Psoas muscle (tissue), 8 donors: Measurements from ENCODE around the gene B4GAT1. TPM values are rescaled to one million over a fixed set of nuclear protein-coding genes. Genes with fewer than 3 reads are reported as not detected.

Experiments used
- ATAC-seq, 4 donors: fragments of 200-7000 bp; cut with Tn5 transposase; one replicate each; pipeline ENCODE4 v1.9.1; 2020; ENCODE audit warnings: moderate library complexity in 3 of 4, mild to moderate bottlenecking in 2 of 4
- DNase-seq, 2 donors: peaks; one replicate each; pipeline ENCODE4 v3.0.0-alpha.2; 2020
- H3K27ac ChIP-seq: fragments of 200-600 bp; one replicate; pipeline ENCODE4 v1.8.0; 2022
- H3K27me3 ChIP-seq, 3 donors: fragments of 200-600 bp in 1 of 3; one replicate each; pipeline versions ENCODE4 v1.6.1 to v1.8.0; 2013 to 2022; ENCODE audit warnings: low read length in 2 of 3, mild to moderate bottlenecking in 2 of 3, moderate library complexity in 1 of 3; ENCODE audit not compliant: insufficient read depth in 3 of 3
- H3K36me3 ChIP-seq, 2 donors: fragments of 200-600 bp in 1 of 2; one replicate each; pipeline versions ENCODE4 v1.6.1 to v1.8.0; 2013 to 2022; ENCODE audit warnings: low read depth in 1 of 2, mild to moderate bottlenecking in 1 of 2, moderate library complexity in 1 of 2; ENCODE audit not compliant: insufficient read depth in 1 of 2
- H3K4me1 ChIP-seq: fragments of 200-600 bp; one replicate; pipeline ENCODE4 v1.8.0; 2022
- H3K4me3 ChIP-seq: fragments of 200-600 bp; one replicate; pipeline ENCODE4 v1.8.0; 2022; ENCODE audit warnings: mild to moderate bottlenecking
- H3K9me3 ChIP-seq: fragments of 200-600 bp; one replicate; pipeline ENCODE4 v1.8.0; 2022
- WGBS, 3 donors: extraction: QIAGEN DNeasy Blood & Tissue Kit; methylation state at CpG; one replicate each; pipeline versions ENCODE4 v1.1.6 to v1.1.7; 2013; 5-methylcytosine and 5-hydroxymethylcytosine counted together
- intact Hi-C, 2 donors: fragments of 100-400 bp; cut with DNase I; formaldehyde crosslinking; loops; one replicate each; pipeline versions ENCODE4 v1.11.0 to v1.14.2; 2022
- long read RNA-seq, 2 donors: library from polyadenylated mRNA; unstranded; transcript quantifications; one replicate each; pipeline ENCODE4 v2.0.0, GENCODE V29; 2021
- polyA plus RNA-seq, 3 donors: library from polyadenylated mRNA; stranded (reverse); fragments of 200-250 nt; gene quantifications; one replicate each; pipeline ENCODE4 v1.2.3, GENCODE V29; 2013
- total RNA-seq, 4 donors: library from RNA; stranded (reverse); fragmentation: NEBNext Ultra II Directional in 2 of 4; extraction: Animal tissue kit (Norgen Biotek cat#: 25700) in 2 of 4; gene quantifications; one replicate each; pipeline versions ENCODE4 v1.2.1 to v1.2.4, GENCODE V29; 2021 to 2023
- TF ChIP-seq, protein P1 (sequence below): fragments of 200-600 bp; IDR thresholded peaks from one replicate; pipeline ENCODE4 v1.8.0; 2022; ENCODE audit warnings: antibody characterized with exemption
- donor health status: healthy with polysubstance abuse.
- donor health status: DM: no; HTN: no; CAD: no; lungs with moderate emphysema.
- donor health status: Bipolar disorder and iron deficiency.
- donor health status: healthy.
- donor health status: DM: yes; HTN: yes; CAD: no.
- donor health status: DM: no; HTN: no; CAD: no.
- donor health status: DM: no; HTN: no; CAD: no.
- donor health status: DM: yes; HTN: yes; CAD: no.

Gene B4GAT1
- total RNA-seq: 10 to 100 TPM; 17.0 to 21.0 (median 18.4) TPM
- polyA plus RNA-seq: 10 to 100 TPM; 12.6 to 50.3 (median 24.5) TPM
- long read RNA-seq, donor 1, transcript B4GAT1-201 (2 exons, 2,072 nt): major isoform, 15 of 15 reads
- long read RNA-seq, donor 1, partial matches to known transcripts: 0 of 15 reads
- long read RNA-seq, donor 1, other reads (novel, unspliced or antisense): 0 of 15 reads
- long read RNA-seq, donor 2, transcript B4GAT1-201 (2 exons, 2,072 nt): major isoform, 29 of 29 reads
- long read RNA-seq, donor 2, partial matches to known transcripts: 0 of 29 reads
- long read RNA-seq, donor 2, other reads (novel, unspliced or antisense): 0 of 29 reads

DNA sequence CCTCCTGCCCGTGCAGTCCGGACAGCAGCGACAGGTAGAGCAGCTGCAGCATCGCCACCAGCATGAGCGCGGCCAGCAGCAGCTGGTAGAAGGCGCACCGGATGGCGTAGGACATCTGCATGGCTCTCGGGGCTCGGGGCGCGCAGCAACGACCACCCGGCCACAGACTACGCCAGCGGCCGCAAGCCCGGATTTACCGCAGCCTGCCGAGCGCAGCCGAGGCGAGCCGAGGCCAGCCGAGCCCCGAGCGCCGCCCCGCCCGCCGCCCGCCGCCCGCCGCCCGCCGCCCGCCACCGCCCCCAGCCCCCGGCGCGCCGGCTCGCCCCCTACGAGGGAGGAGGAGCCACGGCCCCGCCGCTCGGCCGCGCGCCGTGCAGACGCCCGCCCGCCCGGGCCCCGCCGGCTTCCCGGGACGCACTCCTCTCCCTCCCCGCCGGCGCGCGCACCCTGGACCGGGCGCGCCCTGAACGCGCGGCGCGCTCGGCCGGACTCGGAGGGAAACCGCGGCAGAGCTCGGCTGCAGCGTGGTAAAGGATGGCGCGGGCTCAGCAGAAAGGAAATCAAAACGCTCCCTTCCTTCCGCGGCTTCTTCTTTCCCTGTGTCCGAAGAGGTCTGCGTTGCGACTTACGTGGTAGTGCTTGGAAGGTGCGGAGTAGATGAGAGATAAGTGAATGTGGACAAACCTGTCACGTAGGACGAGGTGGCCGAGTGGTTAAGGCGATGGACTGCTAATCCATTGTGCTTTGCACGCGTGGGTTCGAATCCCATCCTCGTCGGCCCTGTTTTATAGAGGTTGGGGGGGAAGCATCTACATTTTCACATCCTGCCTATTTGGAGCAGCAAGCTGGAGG is at the start of gene B4GAT1:
Gene B4GAT1, minus strand, starts transcription at position 205 of the 852 bp plus-strand sequence. Its CDS starts 84 bp downstream, at position 121.
- Histone ChIP-seq H3K9me3 (no peaks in the 10 kb centered on the region), H3K27me3 (no peaks in the 10 kb centered on the region), H3K4me3 (peak within 1 kb of the TSS; percentile 94), H3K27ac (peak within 1 kb of the TSS; percentile 88), H3K36me3 (peaks cover 0 to 3% of the 10 kb centered on the region in 2 donors), H3K4me1 (peaks cover 27% of the 10 kb centered on the region)
- intact Hi-C loops: loop anchor here in 1 of 2 donors (5.0 kb wide), 1 partner anchor 40 kb away; no protein-coding TSS in a partner anchor
- TF ChIP-seq, protein P1, sequence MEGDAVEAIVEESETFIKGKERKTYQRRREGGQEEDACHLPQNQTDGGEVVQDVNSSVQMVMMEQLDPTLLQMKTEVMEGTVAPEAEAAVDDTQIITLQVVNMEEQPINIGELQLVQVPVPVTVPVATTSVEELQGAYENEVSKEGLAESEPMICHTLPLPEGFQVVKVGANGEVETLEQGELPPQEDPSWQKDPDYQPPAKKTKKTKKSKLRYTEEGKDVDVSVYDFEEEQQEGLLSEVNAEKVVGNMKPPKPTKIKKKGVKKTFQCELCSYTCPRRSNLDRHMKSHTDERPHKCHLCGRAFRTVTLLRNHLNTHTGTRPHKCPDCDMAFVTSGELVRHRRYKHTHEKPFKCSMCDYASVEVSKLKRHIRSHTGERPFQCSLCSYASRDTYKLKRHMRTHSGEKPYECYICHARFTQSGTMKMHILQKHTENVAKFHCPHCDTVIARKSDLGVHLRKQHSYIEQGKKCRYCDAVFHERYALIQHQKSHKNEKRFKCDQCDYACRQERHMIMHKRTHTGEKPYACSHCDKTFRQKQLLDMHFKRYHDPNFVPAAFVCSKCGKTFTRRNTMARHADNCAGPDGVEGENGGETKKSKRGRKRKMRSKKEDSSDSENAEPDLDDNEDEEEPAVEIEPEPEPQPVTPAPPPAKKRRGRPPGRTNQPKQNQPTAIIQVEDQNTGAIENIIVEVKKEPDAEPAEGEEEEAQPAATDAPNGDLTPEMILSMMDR: no peak
- ATAC-seq (peak; percentile 76 to 80 (median 79)), DNase-seq (peak; percentile 80 to 90)
- 0 to 1% (median 0%) methylated on average over 37 to 95 of the region's 101 CpGs for WGBS, 3 donors

DNA sequence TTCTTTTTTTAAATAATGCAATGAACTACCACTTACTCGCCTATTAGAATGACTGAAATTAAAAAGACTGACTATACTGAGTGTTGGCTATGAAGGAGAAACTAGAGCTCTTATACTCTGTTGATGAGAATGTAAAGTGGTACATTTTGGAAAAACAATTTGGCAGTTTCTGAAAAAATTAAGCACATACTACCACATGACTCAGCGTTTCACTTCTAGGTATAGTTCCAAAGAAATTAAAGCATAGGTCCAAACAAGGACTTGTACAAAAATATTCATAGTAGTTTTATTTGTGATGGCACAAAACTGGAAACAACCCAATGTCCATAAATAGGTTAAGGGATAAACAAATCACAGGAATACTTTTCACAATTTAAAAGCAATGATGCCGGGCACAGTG is 46.5 kb upstream of the B4GAT1 start:
- Histone ChIP-seq H3K27ac (no peak overlapping the region), H3K4me3 (no peak overlapping the region), H3K36me3 (no peaks in the 10 kb centered on the region), H3K9me3 (no peaks in the 10 kb centered on the region), H3K4me1 (no peaks in the 10 kb centered on the region), H3K27me3 (no peaks in the 10 kb centered on the region)
- TF ChIP-seq, protein P1: no peak
- intact Hi-C loops: no loop called here
- 70 to 84% (median 78%) methylated on average over 3 of the region's 3 CpGs for WGBS, 3 donors
- DNase-seq (no peak), ATAC-seq (no peak)

DNA sequence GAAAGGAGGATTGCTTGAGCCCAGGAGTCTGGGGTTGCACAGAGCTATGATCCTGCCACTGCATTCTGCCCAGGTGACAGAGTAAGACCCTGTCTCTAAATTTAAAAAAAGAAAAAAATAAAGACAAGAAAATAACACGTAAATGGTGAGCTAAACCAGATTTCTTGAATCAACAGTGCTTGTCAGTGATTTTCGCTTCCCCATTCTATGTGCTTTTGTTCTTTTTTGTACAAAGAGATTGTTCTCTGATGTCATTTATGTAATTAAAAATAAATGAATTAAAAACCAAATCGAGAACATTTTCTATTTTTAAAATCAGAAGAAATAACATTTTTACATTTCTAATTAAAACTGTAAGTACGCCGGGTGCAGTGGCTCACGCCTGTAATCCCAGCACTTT is 43.9 kb upstream of the B4GAT1 start:
- no peak for DNase-seq
- TF ChIP-seq, protein P1: no peak
- intact Hi-C loops: no loop called here

DNA sequence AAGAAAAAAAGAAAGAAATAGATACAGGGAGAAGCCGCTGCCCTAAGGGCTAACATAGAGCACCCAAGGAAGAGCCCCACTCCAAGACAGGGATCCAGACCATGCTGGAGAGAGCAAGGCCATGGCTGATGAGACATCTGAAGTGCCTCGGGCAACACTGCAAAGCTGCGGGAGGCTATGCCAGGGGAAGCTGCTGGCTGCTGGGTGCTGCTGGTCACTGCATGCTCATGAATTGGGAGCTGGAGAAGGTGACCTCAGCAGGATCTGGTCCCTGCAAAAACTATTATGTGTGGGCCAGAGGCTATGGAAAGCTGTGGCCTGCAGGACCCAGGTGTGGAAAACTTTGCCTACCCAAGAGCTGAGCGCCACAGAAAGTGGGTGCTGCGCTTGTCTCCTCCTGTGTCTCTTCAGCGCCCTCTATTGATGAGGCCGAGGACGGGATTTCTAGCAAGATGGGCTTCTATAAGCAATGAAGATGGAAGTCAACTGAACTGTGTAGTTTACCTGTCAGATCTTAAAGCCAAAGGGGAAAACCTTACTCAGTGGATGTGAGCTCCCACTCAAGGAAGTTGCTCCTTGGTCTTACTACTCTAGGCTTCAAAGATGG is 41.5 kb upstream of the B4GAT1 start:
- ATAC-seq: peak; percentile 74 to 81 (median 78)
- Histone ChIP-seq H3K4me1 (peaks cover 12% of the 10 kb centered on the region), H3K27ac (no peak overlapping the region), H3K36me3 (no peaks in the 10 kb centered on the region), H3K9me3 (no peaks in the 10 kb centered on the region), H3K27me3 (no peaks in the 10 kb centered on the region), H3K4me3 (no peak overlapping the region)
- intact Hi-C loops: loop anchor here in 1 of 2 donors (5.0 kb wide), 2 partner anchors 42 to 77 kb away; partner anchors contain the start of genes B4GAT1 and BRMS1
- 26 to 30% (median 28%) methylated on average over 8 of the region's 8 CpGs for WGBS, 3 donors
- DNase-seq: peak; percentile 61 to 84
- TF ChIP-seq, protein P1: peak; percentile 78

More for the DNA sequence above, 43.9 kb upstream of the B4GAT1 start:
- H3K4me1 ChIP-seq: peaks cover 6% of the 10 kb centered on the region
- H3K9me3 ChIP-seq: no peaks in the 10 kb centered on the region
- 62 to 84% (median 84%) methylated on average over 6 of the region's 6 CpGs for WGBS, 3 donors
- ATAC-seq: no peak
- no peak overlapping the region for H3K27ac ChIP-seq
- no peak overlapping the region for H3K4me3 ChIP-seq
- no peaks in the 10 kb centered on the region for H3K36me3 ChIP-seq
- H3K27me3 ChIP-seq: no peaks in the 10 kb centered on the region
